ENCODE data around the gene FASN.

FASN gene

DNA sequence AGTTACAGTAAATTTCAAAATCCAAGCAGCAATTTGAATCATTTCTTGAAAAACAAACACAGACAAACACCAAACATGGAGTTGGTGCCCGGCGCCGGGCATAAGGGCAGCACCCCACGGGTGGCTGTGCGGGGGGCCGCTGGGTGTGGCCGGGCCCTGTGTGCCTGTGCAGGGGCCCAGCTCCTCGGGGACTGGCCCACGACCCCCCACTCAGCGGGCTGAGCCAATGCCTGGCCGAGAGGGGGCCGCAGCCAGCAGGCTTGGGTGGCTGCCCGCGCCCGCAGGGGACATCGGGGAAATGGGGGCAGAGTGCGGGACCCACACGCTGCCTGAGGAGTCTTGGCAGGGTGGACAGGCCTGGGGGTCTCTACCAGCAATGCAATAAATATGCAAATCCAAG is 19.6 kb downstream of the FASN start:
- DNase-seq (ENCODE audit: low read depth in 2 of 2, low spot score in 1 of 2): no peak

DNA sequence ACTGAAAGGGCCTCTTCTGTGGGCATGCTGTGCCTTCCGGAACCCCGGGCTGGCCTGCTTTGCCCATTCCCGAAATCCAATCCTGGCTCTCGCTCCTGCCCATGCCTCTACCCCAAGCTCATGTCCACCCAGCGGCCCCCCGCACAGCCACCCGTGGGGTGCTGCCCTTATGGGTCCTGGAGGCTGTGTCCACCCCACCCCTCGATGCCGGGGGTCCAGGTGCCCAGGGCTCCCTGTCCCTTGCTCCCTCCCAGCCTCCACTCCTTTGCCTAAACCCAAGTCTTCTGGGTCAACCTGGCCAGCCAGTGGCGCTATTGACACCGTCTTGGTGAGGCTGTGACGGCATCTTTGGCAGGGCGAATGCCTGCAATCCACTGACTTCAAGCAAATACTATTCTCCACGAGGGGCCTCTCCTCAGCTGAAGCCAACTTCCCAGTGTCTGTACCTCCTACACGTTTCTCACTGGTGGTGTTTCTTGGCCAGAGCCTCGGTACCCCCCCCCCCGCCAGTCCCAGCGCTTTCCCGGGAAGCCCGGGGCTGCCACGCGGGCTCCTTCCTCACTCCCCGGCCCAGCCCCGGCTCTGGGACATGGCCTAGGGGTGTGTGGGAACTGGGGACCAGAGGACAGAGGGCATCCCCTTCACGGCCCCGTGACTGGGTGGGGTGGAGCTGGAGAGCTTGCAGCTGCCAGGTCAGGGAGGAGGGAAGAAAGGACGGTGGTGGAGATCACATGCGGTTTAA is 20.2 kb downstream of the FASN start:
- no peak for DNase-seq (ENCODE audit: low read depth in 2 of 2, low spot score in 1 of 2)

DNA sequence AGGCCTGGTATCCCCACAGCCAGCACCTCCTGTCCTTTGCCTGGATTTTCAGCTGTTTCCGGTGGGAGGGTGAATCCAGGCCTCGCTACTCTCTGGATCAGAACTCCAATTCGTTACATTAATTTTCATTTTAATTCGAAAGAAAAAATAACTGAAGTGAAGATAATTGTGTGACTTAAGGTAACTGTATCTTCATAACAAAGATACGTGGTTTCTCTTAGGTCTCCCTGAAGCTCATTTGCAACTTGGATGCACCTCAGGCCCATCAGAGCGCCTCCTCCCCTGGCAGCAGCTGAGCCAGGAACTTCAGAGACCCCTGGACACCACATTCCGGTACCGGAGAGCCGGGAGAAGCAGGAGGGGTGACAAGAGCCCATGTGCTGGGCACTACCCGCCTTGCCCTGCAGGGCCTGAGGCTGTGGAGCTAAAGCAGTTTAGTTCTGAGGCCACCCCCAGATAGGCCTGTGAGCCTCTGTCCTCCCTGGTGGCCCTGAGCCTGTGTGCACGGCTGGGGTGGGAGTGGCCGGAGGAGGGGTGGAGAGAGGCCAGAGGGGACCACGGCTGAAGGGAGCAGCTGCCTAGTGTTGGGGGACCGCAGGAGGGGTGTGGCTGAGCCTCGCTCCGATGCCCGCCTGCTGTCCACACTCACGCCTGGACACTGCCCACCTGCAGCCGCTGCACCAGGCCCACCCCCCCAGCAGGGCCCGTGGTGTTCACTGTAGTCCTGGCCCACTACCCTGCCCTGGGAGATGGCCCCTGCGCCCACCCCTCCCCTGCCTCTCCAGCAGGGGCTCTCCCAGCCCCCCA is 21.0 kb downstream of the FASN start:
- no peak for DNase-seq (ENCODE audit: low read depth in 2 of 2, low spot score in 1 of 2)

DNA sequence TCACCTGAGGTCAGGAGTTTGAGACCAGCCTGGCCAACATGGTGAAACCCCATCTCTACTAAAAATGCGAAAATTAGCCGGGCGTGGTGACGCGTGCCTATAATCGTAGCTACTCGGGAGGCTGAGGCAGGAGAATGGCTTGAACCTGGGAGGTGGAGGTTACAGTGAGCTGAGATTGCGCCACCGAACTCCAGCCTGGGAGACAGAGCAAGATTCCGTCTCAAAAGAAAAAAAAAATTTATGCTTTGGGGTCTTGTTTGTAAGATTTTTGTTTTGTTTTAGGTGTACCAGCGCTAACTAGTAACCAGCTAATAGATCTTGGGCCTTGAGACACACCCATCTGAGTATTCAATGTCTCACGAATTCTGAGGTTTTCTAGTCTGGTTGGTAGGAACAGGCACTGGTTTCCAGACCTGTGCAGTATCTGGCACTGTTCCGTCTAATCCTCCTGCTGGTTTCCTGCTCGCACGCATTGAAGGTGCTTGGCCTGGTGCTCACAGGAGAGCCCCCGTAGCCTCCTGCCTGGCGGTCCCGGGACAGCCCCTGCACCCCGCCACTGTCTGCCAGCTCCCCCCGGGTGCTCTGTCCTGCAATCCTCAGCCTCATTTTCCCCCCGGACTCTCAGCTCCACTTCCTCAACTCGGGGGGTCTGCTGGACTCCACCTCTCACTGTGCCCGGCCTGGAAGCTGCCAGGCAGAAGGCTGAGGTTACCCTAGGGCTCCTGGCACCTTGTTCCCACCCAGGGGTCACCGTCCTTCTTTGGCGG is 21.8 kb downstream of the FASN start:
- no peak for DNase-seq (ENCODE audit: low read depth in 2 of 2, low spot score in 1 of 2)

DNA sequence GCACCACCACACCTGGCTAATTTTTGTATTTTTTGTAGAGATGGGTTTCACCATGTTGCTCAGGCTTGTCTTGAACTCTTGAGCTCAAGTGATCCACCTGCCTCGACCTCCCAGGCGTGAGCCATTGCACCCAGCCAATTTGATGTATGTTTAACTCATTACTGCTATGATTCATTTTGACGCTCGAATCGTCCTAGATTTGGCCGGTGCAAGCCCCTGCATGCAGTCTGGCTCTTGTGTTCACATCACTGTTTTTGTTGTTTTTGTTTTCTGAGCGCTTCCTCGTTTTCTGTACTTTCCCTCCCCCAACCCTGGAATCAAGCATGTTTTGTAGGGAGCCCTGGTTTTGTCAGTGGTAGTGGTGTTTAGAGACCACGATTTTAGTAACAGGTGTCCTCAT is 24.6 kb downstream of the FASN start:
- DNase-seq (ENCODE audit: low read depth in 2 of 2, low spot score in 1 of 2): no peak

DNA sequence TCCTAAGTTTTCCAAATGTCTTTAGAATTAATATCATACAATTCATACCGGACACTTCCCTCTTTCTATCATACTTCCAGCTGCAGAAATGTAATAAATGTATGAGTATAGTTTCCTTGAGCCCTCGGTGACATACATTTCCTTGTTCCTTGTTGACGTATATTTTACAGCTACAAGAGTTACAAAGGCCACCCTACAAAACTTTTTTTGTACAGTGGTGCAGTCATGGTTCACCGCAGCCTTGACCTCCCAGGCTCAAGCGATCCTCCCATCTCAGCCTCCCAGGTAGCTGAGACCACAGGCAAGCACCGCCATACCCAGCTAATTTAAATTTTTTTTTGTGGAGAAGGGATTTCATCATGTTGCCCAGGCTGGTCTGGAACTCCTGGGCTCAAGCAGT is 25.2 kb downstream of the FASN start:
- DNase-seq (ENCODE audit: low read depth in 2 of 2, low spot score in 1 of 2): no peak

DNA sequence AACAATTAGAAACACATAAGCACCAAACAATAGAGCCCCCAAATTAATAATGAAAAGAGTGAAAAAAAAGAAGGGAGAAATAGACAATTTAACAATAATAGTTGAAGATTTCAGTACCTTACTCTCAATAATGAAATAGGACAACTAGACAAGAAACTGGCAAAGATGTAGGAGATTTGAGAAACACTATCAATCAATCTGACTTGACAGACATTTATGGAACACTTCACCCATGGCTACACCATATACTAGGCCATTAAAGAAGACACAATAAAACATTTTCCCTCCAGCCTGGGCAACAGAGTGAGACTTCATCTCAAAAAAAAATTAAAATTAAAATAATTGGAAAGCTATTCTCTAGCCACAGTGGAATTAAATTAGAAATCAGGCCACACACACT is 27.4 kb downstream of the FASN start:
- DNase-seq (ENCODE audit: low read depth in 2 of 2, low spot score in 1 of 2): no peak

DNA sequence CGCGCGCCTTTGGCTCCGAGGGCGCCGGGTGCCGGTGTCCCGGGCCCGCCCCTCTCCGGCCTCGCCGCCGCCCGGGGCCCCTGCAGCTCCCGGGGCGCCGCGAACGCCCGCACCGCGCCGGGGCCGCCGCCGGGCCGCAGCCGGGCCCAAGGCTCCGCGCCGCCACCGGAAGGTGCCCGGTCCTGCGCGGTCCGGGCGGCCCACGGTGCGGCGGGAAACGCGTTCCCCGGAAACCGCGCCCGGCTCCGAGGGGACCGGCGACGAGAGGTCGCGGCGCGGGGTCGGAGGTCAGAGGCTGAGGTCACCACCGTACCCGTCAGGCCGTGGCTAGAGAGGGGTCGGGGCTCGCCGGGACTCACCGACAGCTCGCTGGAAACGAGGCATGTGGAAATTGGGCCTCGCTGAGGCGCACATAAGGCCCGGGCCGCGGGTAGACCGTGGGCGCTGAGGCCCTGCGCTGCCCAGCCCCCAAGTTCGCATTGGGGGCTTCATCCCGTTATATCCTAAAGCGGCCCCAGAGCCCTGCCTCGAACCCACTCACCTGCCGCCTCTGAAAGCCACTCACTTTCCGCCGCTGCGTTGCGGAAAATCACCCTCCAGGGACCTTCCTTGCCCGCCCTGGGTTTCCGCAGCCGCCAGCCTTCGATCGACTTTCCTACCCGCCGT is 32.3 kb downstream of the FASN start, which contains the start of gene DUS1L:
DUS1L (minus strand) TSS at position 167 of the 666 bp plus-strand sequence. CDS start 745 bp downstream, outside the sequence.
- DNase-seq (ENCODE audit: low read depth in 2 of 2, low spot score in 1 of 2): peak; percentile 35 to 50

DNA sequence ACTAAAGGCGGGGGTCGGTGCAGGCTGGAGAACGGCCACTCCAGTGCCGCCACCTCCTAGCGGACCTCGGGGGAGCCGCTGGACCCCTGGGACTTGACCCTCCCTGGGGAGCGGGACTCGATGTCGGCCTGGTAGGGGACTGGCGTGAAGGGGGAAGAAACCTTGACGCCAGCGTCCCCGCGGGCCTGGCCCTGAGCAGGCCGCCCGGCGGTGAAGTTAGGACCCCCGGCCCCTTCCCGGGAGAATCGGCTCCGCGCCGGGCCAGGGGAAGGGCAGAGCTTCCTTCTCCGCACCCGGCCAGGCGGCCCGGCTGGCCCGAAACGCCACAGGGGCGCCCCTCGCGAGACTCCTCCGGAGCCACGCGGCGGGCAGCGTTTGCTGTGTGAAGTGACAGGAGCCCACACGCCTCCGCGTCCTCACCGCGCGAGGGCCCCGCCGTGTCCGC is 32.8 kb downstream of the FASN start:
- no peak for DNase-seq (ENCODE audit: low read depth in 2 of 2, low spot score in 1 of 2)

DNA sequence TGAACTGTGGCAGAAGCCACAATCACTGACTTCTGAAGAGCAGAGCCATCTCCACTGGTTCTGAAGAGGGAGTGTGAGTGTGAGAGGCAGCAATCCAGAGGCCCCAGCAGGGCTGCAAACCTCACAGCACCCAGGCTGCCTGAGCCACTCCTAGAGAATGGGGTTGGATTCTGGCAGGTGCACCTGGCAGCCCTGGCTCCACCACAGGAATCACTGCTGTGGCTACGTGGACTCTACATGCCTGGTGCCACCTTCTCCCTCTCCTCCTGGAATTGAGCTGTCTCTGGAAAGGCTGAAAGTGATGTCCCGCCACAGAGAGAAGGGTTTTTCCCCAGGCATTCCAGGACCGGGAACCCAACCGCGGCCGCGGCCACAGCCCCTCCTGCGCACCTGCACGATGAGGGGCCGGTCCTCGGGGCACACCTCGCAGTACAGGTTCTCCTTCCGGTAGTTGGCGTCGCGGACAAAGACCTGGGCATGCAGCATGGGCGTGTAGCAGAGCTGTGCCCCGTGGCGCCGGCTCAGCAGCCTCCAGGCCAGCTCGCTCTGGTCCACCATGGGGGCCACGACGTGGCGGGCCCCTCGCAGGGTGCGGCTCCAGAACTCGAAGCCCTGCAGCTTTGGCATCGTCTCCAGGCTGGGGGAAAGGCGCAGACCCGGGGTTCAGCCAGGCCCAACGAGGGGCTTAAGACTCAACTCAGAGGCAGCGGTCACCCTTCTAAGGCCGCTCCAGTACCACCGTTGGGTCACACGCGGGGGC is 33.4 kb downstream of the FASN start:
- DNase-seq (ENCODE audit: low read depth in 2 of 2, low spot score in 1 of 2): no peak

DNA sequence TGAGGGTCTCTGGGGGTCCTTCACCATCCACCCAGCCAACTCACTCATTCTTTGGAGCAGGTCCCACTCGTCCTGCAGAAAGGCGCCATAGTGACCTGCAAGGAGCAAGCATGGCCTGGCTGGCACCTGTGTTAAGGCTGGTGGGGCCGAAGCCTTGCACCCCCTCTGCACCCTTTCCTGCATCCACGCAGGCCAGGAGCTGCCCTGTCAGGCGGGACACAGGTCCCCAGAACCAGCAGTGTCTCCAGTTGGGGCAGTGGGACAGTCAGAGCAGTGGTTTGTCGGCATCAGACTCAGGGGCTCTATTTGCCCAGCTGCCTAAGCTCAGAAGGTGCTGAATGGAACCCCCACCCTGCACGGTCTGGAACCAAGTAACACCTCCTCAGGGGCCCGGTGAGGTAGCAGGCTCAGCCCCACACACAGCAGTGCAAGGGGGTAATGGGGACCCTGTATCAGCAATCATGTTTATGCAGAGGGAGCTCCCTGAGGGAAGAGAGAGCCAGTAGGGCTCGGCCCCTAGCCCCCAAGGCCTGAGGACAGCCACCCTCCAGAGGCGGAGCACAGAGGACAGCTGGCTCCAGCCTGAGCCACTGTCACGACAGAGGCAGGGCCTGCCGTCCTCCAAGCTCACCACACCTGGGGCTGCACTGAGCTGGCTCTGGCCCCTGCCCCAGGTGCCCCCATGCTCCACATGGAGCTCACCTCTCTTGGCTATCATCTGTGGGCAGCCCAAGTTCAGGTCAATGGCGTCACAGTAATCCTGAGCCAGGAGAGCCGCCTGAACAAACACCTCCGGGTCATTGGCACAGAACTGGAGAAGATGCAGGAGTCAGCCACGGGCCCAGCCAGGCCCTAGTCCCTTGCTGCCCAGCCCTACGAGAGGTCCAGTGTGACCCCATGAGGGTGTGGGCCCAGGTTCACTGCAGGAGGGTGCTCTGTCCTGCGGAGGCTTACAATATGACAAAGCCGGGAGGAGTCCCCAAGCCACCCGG is 34.3 kb downstream of the FASN start:
- DNase-seq (ENCODE audit: low read depth in 2 of 2, low spot score in 1 of 2): no peak

DNA sequence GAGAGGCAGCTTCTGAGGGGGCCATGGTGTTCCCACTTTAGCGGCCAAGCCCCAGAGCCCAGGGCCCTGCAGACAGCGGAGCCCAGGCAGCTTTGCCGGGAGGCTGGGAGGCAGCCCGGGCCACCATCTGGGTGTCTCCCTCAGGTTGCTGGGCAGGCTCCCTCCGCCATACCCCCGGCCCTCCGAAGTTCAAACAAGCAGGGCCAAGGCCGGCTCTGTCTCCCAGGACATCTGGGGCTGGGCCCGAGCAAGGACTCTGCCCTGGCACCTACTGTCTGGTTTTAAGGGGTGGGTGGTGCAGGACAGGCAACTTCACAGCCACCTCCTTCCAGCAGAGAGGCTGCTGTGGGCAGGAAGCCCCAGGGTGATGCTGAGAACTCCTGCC is 35.1 kb downstream of the FASN start:
- no peak for DNase-seq (ENCODE audit: low read depth in 2 of 2, low spot score in 1 of 2)

DNA sequence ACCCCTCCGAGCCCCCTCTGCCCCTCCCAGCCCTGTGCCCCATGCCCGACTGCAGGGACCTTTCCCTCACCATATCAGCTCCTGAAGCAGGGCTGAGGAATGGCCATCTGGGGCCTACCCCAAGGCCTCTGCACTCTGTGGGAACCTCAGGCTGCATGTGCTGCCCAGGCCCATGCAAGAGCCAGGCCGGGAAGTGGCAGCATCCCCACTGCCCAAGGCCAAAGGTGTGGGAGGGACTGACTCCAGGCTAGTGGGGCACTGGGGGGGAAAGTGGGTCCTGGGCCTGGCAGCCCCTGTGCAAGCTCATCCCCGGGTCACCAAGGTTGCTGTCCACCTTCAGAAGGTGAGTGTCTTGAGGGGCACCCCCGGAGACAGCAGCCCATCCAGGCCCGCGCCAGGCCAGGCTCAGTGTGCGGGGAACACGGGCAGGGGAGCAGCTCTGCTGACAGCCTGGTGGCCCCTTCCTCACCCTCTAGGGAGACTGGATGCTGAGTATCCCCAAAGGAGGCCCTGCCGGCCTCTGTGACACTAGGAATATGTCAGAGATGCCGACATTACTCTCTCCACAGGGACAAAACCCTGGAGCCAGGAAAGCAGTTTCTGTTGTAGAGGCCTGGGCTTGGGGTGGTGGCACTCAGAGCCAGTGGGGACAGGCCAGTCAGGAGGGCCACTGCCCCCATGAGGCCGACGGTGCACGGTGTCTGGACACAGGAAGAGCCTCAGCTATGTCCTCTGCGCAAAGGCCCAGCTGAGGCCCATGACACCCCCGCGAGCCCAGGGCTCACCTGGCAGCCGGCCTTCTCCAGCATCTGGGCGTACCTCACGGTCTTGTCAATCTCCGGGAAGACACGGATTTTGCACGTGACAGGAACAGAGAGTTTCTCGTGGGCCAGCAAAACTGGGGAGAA is 35.7 kb downstream of the FASN start:
- DNase-seq (ENCODE audit: low read depth in 2 of 2, low spot score in 1 of 2): no peak

DNA sequence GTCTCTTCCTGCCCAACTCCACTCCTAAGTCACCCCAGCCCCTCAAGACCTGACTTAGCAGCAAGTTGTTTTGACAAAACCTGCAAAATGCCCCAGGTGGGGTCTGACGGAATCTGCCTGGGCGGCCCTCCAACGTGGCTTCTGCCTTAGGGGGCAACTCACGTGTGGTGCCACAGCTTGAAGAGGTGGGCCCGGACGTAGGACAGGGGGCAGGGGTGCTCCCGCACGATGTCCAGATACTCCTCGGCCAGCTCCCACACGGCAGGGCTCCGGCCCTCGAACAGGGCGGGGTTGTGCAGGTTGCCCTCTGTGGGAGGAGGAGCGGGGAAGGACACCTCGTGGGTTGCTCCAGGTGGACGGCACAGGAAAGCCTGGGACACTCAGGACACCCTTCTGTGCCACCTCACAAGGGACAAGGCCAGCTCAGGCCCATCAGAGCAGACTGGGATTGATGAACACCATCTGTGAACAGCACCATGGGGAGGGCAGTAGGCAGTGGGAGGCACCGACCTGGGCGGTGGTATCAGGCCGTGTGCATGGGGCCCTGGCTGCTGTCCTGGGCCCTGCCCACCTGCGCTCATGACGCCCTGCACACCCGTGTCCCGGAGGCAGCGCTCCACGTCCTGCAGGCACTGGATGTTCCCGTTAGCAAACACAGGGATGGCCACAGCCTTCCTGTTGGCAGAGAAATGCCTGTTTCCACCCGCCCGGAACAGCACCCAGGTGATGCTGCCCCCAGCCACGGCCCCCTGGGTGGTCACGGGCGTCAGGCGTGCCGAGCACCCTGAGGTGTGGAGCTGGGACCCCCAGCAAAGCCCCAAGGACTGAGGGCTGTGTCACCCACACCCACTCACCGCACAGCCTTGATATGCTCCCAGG is 36.8 kb downstream of the FASN start:
- no peak for DNase-seq (ENCODE audit: low read depth in 2 of 2, low spot score in 1 of 2)

DNA sequence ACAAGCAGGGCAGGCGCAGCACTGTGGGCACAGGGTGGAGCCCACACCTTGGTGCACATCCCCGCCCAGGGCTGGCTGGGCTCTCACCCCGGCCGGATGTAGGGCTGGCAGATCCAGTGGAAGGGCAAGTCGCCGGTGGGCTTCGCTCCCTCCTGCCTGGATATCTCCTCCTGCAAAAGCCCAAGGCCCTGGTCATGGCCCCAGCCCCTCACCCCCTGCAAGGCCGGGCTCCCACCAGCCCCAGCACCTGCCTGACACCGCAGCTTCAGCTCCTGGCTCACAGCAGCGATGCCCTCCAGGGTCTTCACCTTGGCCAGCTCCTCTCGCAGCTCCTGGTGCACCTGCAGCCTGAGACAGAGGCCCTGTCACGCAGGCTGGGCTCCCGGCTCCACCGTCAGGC is 37.4 kb downstream of the FASN start:
- no peak for DNase-seq (ENCODE audit: low read depth in 2 of 2, low spot score in 1 of 2)

DNA sequence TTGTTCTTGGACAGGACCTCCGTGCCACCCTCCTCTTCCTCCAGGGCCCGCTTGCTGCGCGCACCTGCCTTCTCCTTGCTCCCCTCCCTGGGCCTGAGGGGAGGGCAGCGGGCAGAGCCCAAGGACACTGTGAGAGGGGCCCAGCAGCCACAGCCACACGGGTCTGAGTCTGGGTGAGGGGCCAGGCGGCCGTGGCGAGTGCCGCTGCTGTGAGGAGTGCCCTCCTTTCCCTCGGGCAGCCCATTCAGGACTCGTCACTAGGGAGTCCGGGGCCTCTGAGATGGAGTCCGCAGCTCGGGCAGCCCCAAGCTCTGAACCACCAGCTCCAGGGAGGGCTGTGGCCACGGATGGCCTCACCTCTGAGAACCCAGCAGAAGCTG is 38.0 kb downstream of the FASN start:
- no peak for DNase-seq (ENCODE audit: low read depth in 2 of 2, low spot score in 1 of 2)

DNA sequence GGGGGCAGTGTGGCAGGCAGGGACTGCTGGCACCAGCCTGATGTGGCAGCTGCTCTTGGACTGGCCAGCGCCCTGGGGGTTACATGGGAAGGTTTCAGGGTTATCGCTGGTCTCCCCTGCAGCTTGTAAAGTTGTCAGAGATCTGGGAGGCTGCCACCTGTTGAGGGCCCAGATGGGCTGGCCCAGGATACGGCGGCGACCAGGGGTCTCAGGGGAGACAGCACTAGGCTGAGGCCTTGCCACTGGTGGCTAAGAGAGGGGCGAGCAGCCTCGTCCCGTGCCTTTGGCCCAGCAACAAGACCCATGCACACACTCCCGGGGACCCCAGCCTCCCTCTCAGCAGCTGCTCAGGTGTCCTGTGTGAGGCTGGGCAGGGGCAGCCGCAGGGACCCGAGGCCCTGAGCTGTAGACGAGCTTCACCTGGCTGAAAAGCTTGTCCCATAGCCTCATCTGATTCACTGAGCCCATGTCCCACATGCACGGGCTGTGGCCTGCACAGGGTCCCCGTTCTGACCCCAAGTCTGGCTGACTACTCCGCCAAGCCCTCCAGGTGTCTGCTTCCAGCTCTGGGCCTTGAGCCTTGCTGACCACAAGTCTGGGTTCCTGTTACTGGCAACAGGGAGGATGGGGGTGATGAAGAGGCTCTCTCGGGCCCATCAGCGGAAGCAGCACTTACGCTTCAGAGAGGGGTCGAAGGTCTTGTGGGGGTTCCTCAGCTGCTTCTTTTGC is 38.6 kb downstream of the FASN start:
- DNase-seq (ENCODE audit: low read depth in 2 of 2, low spot score in 1 of 2): no peak

Measured in stimulated activated CD8-positive, alpha-beta memory T cell treated with anti-CD3 and anti-CD28 coated beads, Interleukin-4, amount 100 ng/mL, for 4 hours (primary cell).